HCT116 (cell line): ENCODE data around the gene GNB1. TPM values are rescaled to one million over a fixed set of nuclear protein-coding genes. Genes with fewer than 3 reads are reported as not detected.

Experiments
- ATAC-seq: fragments of 200-7000 bp; cut with Tn5 transposase; 2 replicates; pipeline ENCODE4 v1.9.1; 2020; ENCODE audit warnings: mild to moderate bottlenecking, moderate library complexity
- BruUV-seq: library from RNA; stranded (reverse); fragments of 400-500 nt; replicated peaks from 2 replicates; lab custom pipeline; 2021; lab: Mats Ljungman, UMichigan
- CTCF ChIA-PET: fragments of 300-600 bp; sonication (Branson Sonifier 250); formaldehyde crosslinking; loops from one replicate; lab custom pipeline; 2021; ENCODE audit warnings: antibody characterized with exemption; lab: Charles Lee
- POLR2A ChIA-PET: fragments of 300-600, 350-600 bp; sonication (Branson Sonifier 250); formaldehyde crosslinking; loops from one replicate; lab custom pipeline; 2021; ENCODE audit warnings: antibody characterized with exemption; lab: Charles Lee
- RAD21 ChIA-PET, 2 experiments: fragments of 300-600 bp; sonication (Branson Sonifier 250); formaldehyde crosslinking; loops; one replicate each; lab custom pipeline; 2023; ENCODE audit warnings: low total read pairs in 2 of 2; ENCODE audit not compliant: uncharacterized antibody in 2 of 2, unreplicated experiment in 2 of 2, low non-redundant PET in 1 of 2; lab: Charles Lee
- DNase-seq: peaks from one replicate; pipeline ENCODE4 v3.0.0-alpha.2; 2010; ENCODE audit warnings: low read depth, low spot score
- H2AFZ ChIP-seq: fragments of 200-600 bp; shearing (Covaris generic), sonication (generic); 2 replicates; pipeline ENCODE4 v1.6.1; 2017; ENCODE audit warnings: low read depth, mixed run types, mixed read lengths, antibody characterized with exemption, low read length; ENCODE audit not compliant: poor library complexity, severe bottlenecking
- H3K27ac ChIP-seq: 2 replicates; pipeline ENCODE4 v1.5.1; 2012; ENCODE audit warnings: low read depth, low read length
- H3K27me3 ChIP-seq: fragments of 200-600 bp; sonication (generic); 2 replicates; pipeline ENCODE4 v1.6.1; 2016; ENCODE audit warnings: mixed run types, low read length, mixed read lengths; ENCODE audit not compliant: insufficient read depth
- H3K36me3 ChIP-seq, 2 experiments: fragments of 200-500 bp in 1 of 2; fragments of 200-600 bp in 1 of 2; sonication (Bioruptor generic) in 1 of 2; sonication (generic) in 1 of 2; 2 replicates each; pipeline versions ENCODE4 v1.5.1 to v1.6.1; 2014 to 2016; ENCODE audit warnings: low read length in 2 of 2, inconsistent platforms in 1 of 2, mixed read lengths in 1 of 2, mixed run types in 1 of 2; ENCODE audit not compliant: insufficient read depth in 2 of 2, control insufficient read depth in 1 of 2
- H3K4me1 ChIP-seq, 2 experiments: fragments of 200-600 bp in 1 of 2; sonication (generic) in 1 of 2; 2 replicates each; pipeline versions ENCODE4 v1.5.1 to v1.6.1; 2012 to 2017; ENCODE audit warnings: low read length in 2 of 2, inconsistent platforms in 1 of 2, mild to moderate bottlenecking in 1 of 2, mixed read lengths in 1 of 2, mixed run types in 1 of 2, moderate library complexity in 1 of 2; ENCODE audit not compliant: insufficient read depth in 2 of 2, control insufficient read depth in 1 of 2
- H3K4me2 ChIP-seq: fragments of 200-600 bp; sonication (generic); 2 replicates; pipeline ENCODE4 v1.6.1; 2017; ENCODE audit warnings: mixed run types, low read length, mixed read lengths
- H3K4me3 ChIP-seq, 2 experiments: fragments of 200-600 bp in 1 of 2; sonication (generic) in 1 of 2; replicated peaks in 1 of 2; 2 replicates each; pipeline ENCODE4 v1.5.1; 2011 to 2016; ENCODE audit warnings: low read length in 2 of 2, control low read depth in 1 of 2, low read depth in 1 of 2, mild to moderate bottlenecking in 1 of 2, mixed read lengths in 1 of 2, mixed run types in 1 of 2
- H3K79me2 ChIP-seq: fragments of 200-600 bp; sonication (generic); 2 replicates; pipeline ENCODE4 v1.6.1; 2017; ENCODE audit warnings: mild to moderate bottlenecking, mixed run types, low read length, moderate library complexity, mixed read lengths; ENCODE audit not compliant: insufficient read depth
- H3K9ac ChIP-seq: fragments of 200-600 bp; sonication (generic); 2 replicates; pipeline ENCODE4 v1.6.1; 2016; ENCODE audit warnings: low read length, mixed read lengths
- H3K9me2 ChIP-seq: fragments of 200-600 bp; sonication (generic), shearing (Covaris generic); 2 replicates; pipeline ENCODE4 v1.6.1; 2017; ENCODE audit warnings: mixed run types, mild to moderate bottlenecking, moderate library complexity; ENCODE audit not compliant: insufficient read depth
- H3K9me3 ChIP-seq, 2 experiments: fragments of 200-500 bp in 1 of 2; fragments of 200-600 bp in 1 of 2; sonication (Bioruptor generic) in 1 of 2; sonication (generic) in 1 of 2; 2 replicates each; pipeline ENCODE4 v1.6.1; 2014 to 2017; ENCODE audit warnings: low read length in 2 of 2, mixed read lengths in 2 of 2, inconsistent platforms in 1 of 2, low read depth in 1 of 2, mild to moderate bottlenecking in 1 of 2, mixed run types in 1 of 2, moderate library complexity in 1 of 2; ENCODE audit not compliant: control insufficient read depth in 1 of 2, insufficient read depth in 1 of 2
- H4K20me1 ChIP-seq: fragments of 200-600 bp; sonication (generic), shearing (Covaris generic); 2 replicates; pipeline ENCODE4 v1.6.1; 2017; ENCODE audit warnings: mixed run types, mild to moderate bottlenecking, moderate library complexity; ENCODE audit not compliant: insufficient read depth
- ATF3 ChIP-seq: IDR thresholded peaks from 2 replicates; pipeline ENCODE4 v1.6.1; 2012
- CBX3 ChIP-seq: IDR thresholded peaks from 2 replicates; pipeline ENCODE4 v1.6.1; 2012; ENCODE audit warnings: low read depth
- EGR1 ChIP-seq: IDR thresholded peaks from 2 replicates; pipeline ENCODE4 v1.6.1; 2012; ENCODE audit warnings: low read depth
- ELF1 ChIP-seq: IDR thresholded peaks from 2 replicates; pipeline ENCODE4 v1.6.1; 2012; ENCODE audit warnings: low read depth, borderline replicate concordance
- EZH2phosphoT487 ChIP-seq: fragments of 200-600 bp; IDR thresholded peaks from 2 replicates; pipeline ENCODE4 v1.6.1; 2018; ENCODE audit warnings: antibody characterized with exemption, borderline replicate concordance
- FOSL1 ChIP-seq: IDR thresholded peaks from 2 replicates; pipeline ENCODE4 v1.6.1; 2012; ENCODE audit warnings: low read depth
- JUND ChIP-seq: IDR thresholded peaks from 2 replicates; pipeline ENCODE4 v1.6.1; 2012
- POLR2A ChIP-seq: IDR thresholded peaks from 2 replicates; pipeline ENCODE4 v1.7.0; 2011; ENCODE audit warnings: borderline replicate concordance; ENCODE audit not compliant: insufficient read depth, insufficient read length; ENCODE audit errors: extremely low read depth
- POLR2AphosphoS5 ChIP-seq: IDR thresholded peaks from 2 replicates; pipeline ENCODE4 v1.6.1; 2011; ENCODE audit warnings: mild to moderate bottlenecking, low read depth, low read length, moderate library complexity
- RAD21 ChIP-seq: IDR thresholded peaks from 2 replicates; pipeline ENCODE4 v1.6.1; 2012; ENCODE audit warnings: low read depth, mild to moderate bottlenecking
- SIN3A ChIP-seq: IDR thresholded peaks from 2 replicates; pipeline ENCODE4 v1.6.1; 2012; ENCODE audit warnings: low read depth
- SRF ChIP-seq: IDR thresholded peaks from 2 replicates; pipeline ENCODE4 v1.6.1; 2012; ENCODE audit warnings: low read depth
- TCF7L2 ChIP-seq: IDR thresholded peaks from 2 replicates; pipeline ENCODE4 v1.7.0; 2011; ENCODE audit warnings: borderline replicate concordance, inconsistent platforms; ENCODE audit not compliant: insufficient read depth, insufficient read length; ENCODE audit errors: extremely low read depth
- YY1 ChIP-seq: IDR thresholded peaks from 2 replicates; pipeline ENCODE4 v1.6.1; 2011; ENCODE audit warnings: low read length, low read depth, moderate library complexity, mild to moderate bottlenecking; ENCODE audit not compliant: insufficient replicate concordance; ENCODE audit errors: extremely low read depth
- ZFX ChIP-seq: fragments of 450-650 bp; IDR thresholded peaks from 2 replicates; pipeline ENCODE4 v1.6.1; 2017
- ZNF274 ChIP-seq: fragments of 200-500 bp; sonication (Bioruptor generic); IDR thresholded peaks from 2 replicates; pipeline ENCODE4 v1.6.1; 2014; ENCODE audit warnings: mild to moderate bottlenecking, low read depth, low read length, inconsistent platforms
- intact Hi-C: fragments of 100-400 bp; cut with micrococcal nuclease; formaldehyde crosslinking; loops from 2 replicates; pipeline ENCODE4 v1.10.0; 2022
- total RNA-seq: library from RNA; stranded (reverse); gene quantifications from one replicate; pipeline ENCODE4 v1.2.1, GENCODE V29; 2021; ENCODE audit not compliant: unreplicated experiment
- TF ChIP-seq, protein P1 (sequence below): IDR thresholded peaks from 2 replicates; pipeline ENCODE4 v1.6.1; 2012
- TF ChIP-seq, protein P2 (sequence below), 3 experiments: fragments of 200-600 bp in 1 of 3; sonication (generic) in 1 of 3; IDR thresholded peaks in 2 of 3; conservative IDR thresholded peaks in 1 of 3; 2 replicates each; pipeline ENCODE4 v1.5.1; 2012 to 2017; ENCODE audit warnings: low read depth in 2 of 3, low read length in 2 of 3, antibody characterized with exemption in 1 of 3, borderline replicate concordance in 1 of 3, control low read depth in 1 of 3, mild to moderate bottlenecking in 1 of 3, mixed read lengths in 1 of 3, mixed run types in 1 of 3, moderate library complexity in 1 of 3; ENCODE audit not compliant: insufficient read depth in 1 of 3
- TF ChIP-seq, protein P3 (sequence below): IDR thresholded peaks from 2 replicates; pipeline ENCODE4 v1.6.1; 2012; ENCODE audit warnings: low read depth

Gene GNB1
- total RNA-seq, 1 experiment from 2014 or later = 371 TPM

GRCh38 chr1:1761504-1762376 is 129.1 kb downstream of the GNB1 start:
- H3K4me2 ChIP-seq = no peak overlapping the region
- H3K9me2 ChIP-seq = no peaks in the 10 kb centered on the region
- no peak overlapping the region for H3K9ac ChIP-seq
- intact Hi-C loops = no loop called here
- no peaks in the 10 kb centered on the region for H3K9me3 ChIP-seq
- POLR2A ChIA-PET = no interaction called here
- H3K4me1 ChIP-seq = peaks cover 18 to 28% of the 10 kb centered on the region in 2 experiments
- H3K36me3 ChIP-seq = peaks cover 11 to 35% of the 10 kb centered on the region in 2 experiments; a peak in 3 of 4 replicates
- no peaks in the 10 kb centered on the region for H3K27me3 ChIP-seq
- no peak overlapping the region for H3K4me3 ChIP-seq
- no peak for DNase-seq
- peaks cover 89% of the 10 kb centered on the region for H3K79me2 ChIP-seq
- no peaks in the 10 kb centered on the region for H4K20me1 ChIP-seq
- CTCF ChIA-PET = no interaction called here
- no peak overlapping the region for H3K27ac ChIP-seq
- ATAC-seq = no peak
- H2AFZ ChIP-seq = no peak overlapping the region
- TF ChIP-seq SRF (no peak), RAD21 (no peak), FOSL1 (no peak), POLR2AphosphoS5 (no peak), ZFX (no peak), ZNF274 (no peak), EGR1 (no peak), ELF1 (no peak), EZH2phosphoT487 (no peak), ATF3 (no peak), TCF7L2 (no peak), SIN3A (no peak), POLR2A (no peak), JUND (no peak), YY1 (no peak), CBX3 (no peak)
- TF ChIP-seq, protein P1, sequence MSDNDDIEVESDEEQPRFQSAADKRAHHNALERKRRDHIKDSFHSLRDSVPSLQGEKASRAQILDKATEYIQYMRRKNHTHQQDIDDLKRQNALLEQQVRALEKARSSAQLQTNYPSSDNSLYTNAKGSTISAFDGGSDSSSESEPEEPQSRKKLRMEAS = no peak
- TF ChIP-seq, protein P2, sequence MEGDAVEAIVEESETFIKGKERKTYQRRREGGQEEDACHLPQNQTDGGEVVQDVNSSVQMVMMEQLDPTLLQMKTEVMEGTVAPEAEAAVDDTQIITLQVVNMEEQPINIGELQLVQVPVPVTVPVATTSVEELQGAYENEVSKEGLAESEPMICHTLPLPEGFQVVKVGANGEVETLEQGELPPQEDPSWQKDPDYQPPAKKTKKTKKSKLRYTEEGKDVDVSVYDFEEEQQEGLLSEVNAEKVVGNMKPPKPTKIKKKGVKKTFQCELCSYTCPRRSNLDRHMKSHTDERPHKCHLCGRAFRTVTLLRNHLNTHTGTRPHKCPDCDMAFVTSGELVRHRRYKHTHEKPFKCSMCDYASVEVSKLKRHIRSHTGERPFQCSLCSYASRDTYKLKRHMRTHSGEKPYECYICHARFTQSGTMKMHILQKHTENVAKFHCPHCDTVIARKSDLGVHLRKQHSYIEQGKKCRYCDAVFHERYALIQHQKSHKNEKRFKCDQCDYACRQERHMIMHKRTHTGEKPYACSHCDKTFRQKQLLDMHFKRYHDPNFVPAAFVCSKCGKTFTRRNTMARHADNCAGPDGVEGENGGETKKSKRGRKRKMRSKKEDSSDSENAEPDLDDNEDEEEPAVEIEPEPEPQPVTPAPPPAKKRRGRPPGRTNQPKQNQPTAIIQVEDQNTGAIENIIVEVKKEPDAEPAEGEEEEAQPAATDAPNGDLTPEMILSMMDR (IDR thresholded peaks at IDR 0.05 in 2 of 3, conservative IDR thresholded peaks at IDR 0.05 in 1 of 3; ENCODE audit: borderline replicate concordance in 1 of 3, insufficient read depth in 1 of 3, low read depth in 2 of 3, low read length in 2 of 3) = no peak
- TF ChIP-seq, protein P3, sequence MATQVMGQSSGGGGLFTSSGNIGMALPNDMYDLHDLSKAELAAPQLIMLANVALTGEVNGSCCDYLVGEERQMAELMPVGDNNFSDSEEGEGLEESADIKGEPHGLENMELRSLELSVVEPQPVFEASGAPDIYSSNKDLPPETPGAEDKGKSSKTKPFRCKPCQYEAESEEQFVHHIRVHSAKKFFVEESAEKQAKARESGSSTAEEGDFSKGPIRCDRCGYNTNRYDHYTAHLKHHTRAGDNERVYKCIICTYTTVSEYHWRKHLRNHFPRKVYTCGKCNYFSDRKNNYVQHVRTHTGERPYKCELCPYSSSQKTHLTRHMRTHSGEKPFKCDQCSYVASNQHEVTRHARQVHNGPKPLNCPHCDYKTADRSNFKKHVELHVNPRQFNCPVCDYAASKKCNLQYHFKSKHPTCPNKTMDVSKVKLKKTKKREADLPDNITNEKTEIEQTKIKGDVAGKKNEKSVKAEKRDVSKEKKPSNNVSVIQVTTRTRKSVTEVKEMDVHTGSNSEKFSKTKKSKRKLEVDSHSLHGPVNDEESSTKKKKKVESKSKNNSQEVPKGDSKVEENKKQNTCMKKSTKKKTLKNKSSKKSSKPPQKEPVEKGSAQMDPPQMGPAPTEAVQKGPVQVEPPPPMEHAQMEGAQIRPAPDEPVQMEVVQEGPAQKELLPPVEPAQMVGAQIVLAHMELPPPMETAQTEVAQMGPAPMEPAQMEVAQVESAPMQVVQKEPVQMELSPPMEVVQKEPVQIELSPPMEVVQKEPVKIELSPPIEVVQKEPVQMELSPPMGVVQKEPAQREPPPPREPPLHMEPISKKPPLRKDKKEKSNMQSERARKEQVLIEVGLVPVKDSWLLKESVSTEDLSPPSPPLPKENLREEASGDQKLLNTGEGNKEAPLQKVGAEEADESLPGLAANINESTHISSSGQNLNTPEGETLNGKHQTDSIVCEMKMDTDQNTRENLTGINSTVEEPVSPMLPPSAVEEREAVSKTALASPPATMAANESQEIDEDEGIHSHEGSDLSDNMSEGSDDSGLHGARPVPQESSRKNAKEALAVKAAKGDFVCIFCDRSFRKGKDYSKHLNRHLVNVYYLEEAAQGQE = no peak
- TF ChIP-seq, all 23 proteins: peak for 0
- RAD21 ChIA-PET = no interaction called here
- BruUV-seq = no TSS peak
